Glutamatergic neuron (in vitro differentiated cells): Measurements from ENCODE around the gene GLRA3. TPM values are rescaled to one million over a fixed set of nuclear protein-coding genes. Genes with fewer than 3 reads are reported as not detected.

Source experiments
- DNase-seq: peaks from one replicate; pipeline ENCODE4 v3.0.0; 2022
- H3K27ac Mint-ChIP-seq: one replicate; pipeline ENCODE4 v1.8.0; 2020; ENCODE audit warnings: mild to moderate bottlenecking, mixed read lengths, inconsistent platforms; ENCODE audit not compliant: unreplicated experiment
- H3K27me3 Mint-ChIP-seq: one replicate; pipeline ENCODE4 v1.8.0; 2020; ENCODE audit warnings: mild to moderate bottlenecking, moderate library complexity, mixed read lengths, inconsistent platforms; ENCODE audit not compliant: unreplicated experiment
- H3K36me3 Mint-ChIP-seq: one replicate; pipeline ENCODE4 v1.8.0; 2020; ENCODE audit warnings: mild to moderate bottlenecking, mixed read lengths, inconsistent platforms; ENCODE audit not compliant: unreplicated experiment
- H3K4me1 Mint-ChIP-seq: one replicate; pipeline ENCODE4 v1.8.0; 2020; ENCODE audit warnings: mild to moderate bottlenecking, low read depth, mixed read lengths, inconsistent platforms; ENCODE audit not compliant: unreplicated experiment
- H3K4me3 Mint-ChIP-seq: one replicate; pipeline ENCODE4 v1.8.0; 2020; ENCODE audit warnings: mild to moderate bottlenecking, mixed read lengths, inconsistent platforms; ENCODE audit not compliant: unreplicated experiment
- H3K9me3 Mint-ChIP-seq: one replicate; pipeline ENCODE4 v1.8.0; 2020; ENCODE audit warnings: mild to moderate bottlenecking, moderate library complexity, mixed read lengths, inconsistent platforms; ENCODE audit not compliant: unreplicated experiment
- CTCF ChIP-seq: fragments of 200-600 bp; sonication (generic); IDR thresholded peaks from one replicate; pipeline ENCODE4 v1.5.0; 2021; ENCODE audit not compliant: partially characterized antibody, unreplicated experiment
- total RNA-seq: library from RNA; stranded (reverse); fragmentation: NEBNext Ultra II Directional; extraction: Animal tissue kit (Norgen Biotek cat#: 25700); gene quantifications from one replicate; pipeline ENCODE4 v1.2.1, GENCODE V29; 2021; ENCODE audit not compliant: unreplicated experiment

Gene GLRA3
- total RNA-seq, 1 donor from 2014 or later = not detected

- Mint-ChIP-seq H3K4me1 (no peaks in the 10 kb centered on the region), H3K36me3 (no peaks in the 10 kb centered on the region), H3K4me3 (no peak overlapping the region), H3K27me3 (no peaks in the 10 kb centered on the region), H3K9me3 (no peaks in the 10 kb centered on the region), H3K27ac (no peak overlapping the region)
- no peak for DNase-seq
- no peak for TF ChIP-seq CTCF
These were observed 170.8 kb downstream of the GLRA3 start for GRCh38 chr4:174658246-174658645.

GRCh38 chr4:174657472-174657871 lies 171.6 kb downstream of the GLRA3 start:
- H3K9me3 Mint-ChIP-seq = no peaks in the 10 kb centered on the region
- H3K27me3 Mint-ChIP-seq = no peaks in the 10 kb centered on the region
- H3K4me1 Mint-ChIP-seq = no peaks in the 10 kb centered on the region
- DNase-seq = no peak
- H3K27ac Mint-ChIP-seq = no peak overlapping the region
- no peaks in the 10 kb centered on the region for H3K36me3 Mint-ChIP-seq
- H3K4me3 Mint-ChIP-seq = no peak overlapping the region
- TF ChIP-seq CTCF = no peak

DNA sequence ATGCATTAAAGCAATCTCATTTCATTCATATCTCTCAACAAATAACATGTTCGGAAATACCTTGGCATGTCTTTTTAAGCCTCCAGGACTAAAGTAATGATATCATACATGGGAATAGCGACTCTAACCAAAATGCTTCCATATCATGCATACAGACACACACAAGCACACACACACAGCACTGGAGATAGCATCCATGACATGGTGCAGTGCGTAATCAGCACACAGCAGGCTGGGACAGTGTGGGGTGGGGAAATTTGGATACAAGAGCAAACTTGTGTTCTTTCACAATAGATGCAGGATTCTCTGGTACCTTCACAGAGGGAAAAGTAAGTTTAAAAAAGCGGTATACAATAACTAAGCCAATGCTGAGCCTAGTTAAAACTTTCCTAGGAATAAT lies 174.4 kb downstream of the GLRA3 start:
- no peaks in the 10 kb centered on the region for H3K9me3 Mint-ChIP-seq
- no peak overlapping the region for H3K4me3 Mint-ChIP-seq
- no peak overlapping the region for H3K27ac Mint-ChIP-seq
- H3K4me1 Mint-ChIP-seq = no peaks in the 10 kb centered on the region
- no peaks in the 10 kb centered on the region for H3K36me3 Mint-ChIP-seq
- DNase-seq = no peak
- no peak for TF ChIP-seq CTCF
- no peaks in the 10 kb centered on the region for H3K27me3 Mint-ChIP-seq

GRCh38 chr4:174650711-174651355 lies 178.2 kb downstream of the GLRA3 start:
- Mint-ChIP-seq H3K36me3 (no peaks in the 10 kb centered on the region), H3K27ac (no peak overlapping the region), H3K4me1 (peaks cover 1% of the 10 kb centered on the region), H3K27me3 (peaks cover 2% of the 10 kb centered on the region), H3K9me3 (no peaks in the 10 kb centered on the region), H3K4me3 (no peak overlapping the region)
- TF ChIP-seq CTCF = no peak
- DNase-seq = no peak

DNA sequence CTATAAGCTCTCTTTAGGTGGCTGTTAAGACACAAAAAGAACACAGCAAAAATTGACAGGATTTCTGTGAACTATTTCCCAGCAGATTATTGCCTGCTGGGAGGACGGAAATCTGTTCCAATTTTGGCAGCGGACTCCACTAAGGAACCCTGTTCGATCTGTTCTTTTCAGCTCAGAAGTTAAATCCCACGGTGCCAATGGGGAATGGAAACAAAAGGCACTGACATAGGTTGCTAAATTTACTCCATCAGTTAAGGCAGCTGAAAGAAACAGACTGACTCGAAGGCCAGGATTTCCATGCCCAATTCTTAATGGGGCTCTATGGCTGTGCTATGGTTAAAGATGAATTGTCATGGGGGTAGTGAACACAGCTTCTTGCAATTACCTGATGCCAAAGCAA lies 180.2 kb downstream of the GLRA3 start:
- H3K27me3 Mint-ChIP-seq = peaks cover 2% of the 10 kb centered on the region
- no peak overlapping the region for H3K4me3 Mint-ChIP-seq
- H3K9me3 Mint-ChIP-seq = no peaks in the 10 kb centered on the region
- H3K4me1 Mint-ChIP-seq = peaks cover 1% of the 10 kb centered on the region
- no peak overlapping the region for H3K27ac Mint-ChIP-seq
- DNase-seq = no peak
- H3K36me3 Mint-ChIP-seq = no peaks in the 10 kb centered on the region
- no peak for TF ChIP-seq CTCF
